Panc1 (cell line): ENCODE measurements around the gene TSC1. TPM values are rescaled to one million over a fixed set of nuclear protein-coding genes. Genes with fewer than 3 reads are reported as not detected.

ENCODE experiments used
- ATAC-seq: fragments of 200-7000 bp; cut with Tn5 transposase; 2 replicates; pipeline ENCODE4 v1.9.1; 2020; ENCODE audit warnings: mild to moderate bottlenecking, moderate library complexity
- BruUV-seq: library from RNA; stranded (reverse); fragments of 400-500 nt; replicated peaks from 2 replicates; lab custom pipeline; 2021; lab: Mats Ljungman, UMichigan
- CTCF ChIA-PET: fragments of 300-600 bp; sonication (Branson Sonifier 250); formaldehyde crosslinking; loops from one replicate; lab custom pipeline; 2022; ENCODE audit warnings: antibody characterized with exemption; lab: Charles Lee
- POLR2A ChIA-PET: fragments of 300-600 bp; sonication (Branson Sonifier 250); formaldehyde crosslinking; loops from one replicate; lab custom pipeline; 2022; ENCODE audit warnings: antibody characterized with exemption; lab: Charles Lee
- DNase-seq: peaks from one replicate; pipeline ENCODE4 v3.0.0-alpha.2; 2010; ENCODE audit warnings: low read depth, low spot score
- H3K27ac ChIP-seq: 2 replicates; pipeline ENCODE4 v1.5.1; 2011; ENCODE audit warnings: mild to moderate bottlenecking, low read length, inconsistent platforms
- H3K27me3 ChIP-seq: fragments of 200-500 bp; sonication (Bioruptor generic); 2 replicates; pipeline ENCODE4 v1.6.0; 2014; ENCODE audit warnings: low read length, inconsistent platforms; ENCODE audit not compliant: control insufficient read depth, insufficient read depth
- H3K36me3 ChIP-seq: fragments of 200-500 bp; sonication (Bioruptor generic); 2 replicates; pipeline ENCODE4 v1.5.1; 2014; ENCODE audit warnings: inconsistent platforms, mild to moderate bottlenecking, low read length, moderate library complexity; ENCODE audit not compliant: control insufficient read depth, insufficient read depth
- H3K4me1 ChIP-seq: 2 replicates; pipeline ENCODE4 v1.5.1; 2011; ENCODE audit warnings: inconsistent platforms, mild to moderate bottlenecking, low read length, moderate library complexity; ENCODE audit not compliant: control insufficient read depth, insufficient read depth
- H3K4me3 ChIP-seq, 2 experiments: 2 replicates each; pipeline ENCODE4 v1.5.1; 2011 to 2012; ENCODE audit warnings: low read depth in 2 of 2, low read length in 2 of 2, mild to moderate bottlenecking in 2 of 2, inconsistent platforms in 1 of 2, moderate library complexity in 1 of 2
- H3K9me3 ChIP-seq: fragments of 200-500 bp; sonication (Bioruptor generic); 2 replicates; pipeline ENCODE4 v1.5.1; 2014; ENCODE audit warnings: low read depth, mild to moderate bottlenecking, inconsistent platforms, low read length, moderate library complexity; ENCODE audit not compliant: control insufficient read depth, insufficient read depth
- CTCF ChIP-seq: fragments of 450-650 bp; IDR thresholded peaks from 2 replicates; pipeline ENCODE4 v1.5.1; 2017; ENCODE audit warnings: mild to moderate bottlenecking
- POLR2AphosphoS5 ChIP-seq: IDR thresholded peaks from 2 replicates; pipeline ENCODE4 v1.6.1; 2012; ENCODE audit warnings: mild to moderate bottlenecking, low read depth, low read length, moderate library complexity
- REST ChIP-seq, 2 experiments: IDR thresholded peaks; 2 replicates each; pipeline ENCODE4 v1.6.1; 2011 to 2012; ENCODE audit warnings: low read depth in 2 of 2, control low read depth in 1 of 2, low read length in 1 of 2, mild to moderate bottlenecking in 1 of 2, moderate library complexity in 1 of 2; ENCODE audit not compliant: insufficient read depth in 1 of 2
- SIN3A ChIP-seq: IDR thresholded peaks from 2 replicates; pipeline ENCODE4 v1.6.1; 2012; ENCODE audit warnings: low read depth, mild to moderate bottlenecking, low read length, moderate library complexity, borderline replicate concordance; ENCODE audit not compliant: insufficient read depth
- TCF7L2 ChIP-seq: IDR thresholded peaks from 2 replicates; pipeline ENCODE4 v1.6.1; 2011; ENCODE audit warnings: mild to moderate bottlenecking, low read depth, low read length, inconsistent platforms
- in situ Hi-C: cut with HindIII; loops from 2 replicates; pipeline ENCODE4 v1.10.0; 2016; ENCODE audit warnings: low sequenced_read_pairs, low pct_unique_long_range_greater_than_20kb
- intact Hi-C: fragments of 100-400 bp; cut with micrococcal nuclease; formaldehyde crosslinking; loops from one replicate; pipeline ENCODE4 v1.10.0; 2022; ENCODE audit not compliant: unreplicated experiment
- total RNA-seq: library from RNA; stranded (reverse); gene quantifications from one replicate; pipeline ENCODE4 v1.2.1, GENCODE V29; 2021; ENCODE audit not compliant: unreplicated experiment

Gene TSC1
- total RNA-seq, 1 experiment from 2014 or later = 27.4 TPM

- TF ChIP-seq CTCF (no peak), SIN3A (no peak), POLR2AphosphoS5 (no peak), TCF7L2 (no peak), REST (IDR thresholded peaks at IDR 0.05; ENCODE audit: insufficient read depth in 1 of 2, low read depth in 2 of 2, low read length in 1 of 2) (no peak)
- Histone ChIP-seq H3K4me3 (no peak overlapping the region), H3K36me3 (no peaks in the 10 kb centered on the region), H3K27ac (no peak overlapping the region), H3K4me1 (no peaks in the 10 kb centered on the region), H3K9me3 (no peaks in the 10 kb centered on the region), H3K27me3 (no peaks in the 10 kb centered on the region)
- POLR2A ChIA-PET = no interaction called here
- BruUV-seq = no TSS peak
- ATAC-seq = no peak
- intact Hi-C loops = no loop called here
- DNase-seq = no peak
- CTCF ChIA-PET = no interaction called here
- in situ Hi-C loops = no loop called here
Measured at GRCh38 chr9:132892400-132892799, 52.0 kb downstream of the TSC1 start.

- BruUV-seq = no TSS peak
- in situ Hi-C loops = no loop called here
Measured at GRCh38 chr9:132888151-132888550, 56.3 kb downstream of the TSC1 start.

More at GRCh38 chr9:132888151-132888550, 56.3 kb downstream of the TSC1 start:
- POLR2A ChIA-PET = interaction anchor here (0.5 kb wide), 1 partner anchor 468 kb away, joined by 4 read pairs; no protein-coding TSS in a partner anchor
- H3K27ac ChIP-seq = no peak overlapping the region
- TF ChIP-seq TCF7L2 (no peak), CTCF (no peak), REST (IDR thresholded peaks at IDR 0.05; ENCODE audit: insufficient read depth in 1 of 2, low read depth in 2 of 2, low read length in 1 of 2) (no peak), POLR2AphosphoS5 (no peak), SIN3A (no peak)
- intact Hi-C loops = no loop called here
- no peak for ATAC-seq
- no peak overlapping the region for H3K4me3 ChIP-seq
- H3K36me3 ChIP-seq = no peaks in the 10 kb centered on the region
- CTCF ChIA-PET = no interaction called here
- H3K27me3 ChIP-seq = no peaks in the 10 kb centered on the region
- no peak for DNase-seq
- H3K9me3 ChIP-seq = no peaks in the 10 kb centered on the region
- no peaks in the 10 kb centered on the region for H3K4me1 ChIP-seq
